G401 (cell line): ENCODE measurements around the gene PAF1. TPM values are rescaled to one million over a fixed set of nuclear protein-coding genes. Genes with fewer than 3 reads are reported as not detected.
A peak's percentile ranks its signal among the peaks of the same experiment; 100 is the strongest.

Experiments
- DNase-seq: peaks from one replicate; pipeline ENCODE4 v3.0.0-alpha.2; 2015; ENCODE audit warnings: low spot score
- in situ Hi-C: cut with HindIII; loops from 2 replicates; pipeline ENCODE4 v1.10.0; 2016; ENCODE audit warnings: low sequenced_read_pairs, mixed read lengths
- total RNA-seq: library from RNA; depleted of rRNA; stranded (reverse); fragments of >200 nt; shearing (Covaris generic); gene quantifications from 2 replicates; pipeline ENCODE4 v1.2.3, GENCODE V29; 2014

The PAF1 gene
- total RNA-seq, 1 experiment from 2014 or later: 61.7 TPM

DNA sequence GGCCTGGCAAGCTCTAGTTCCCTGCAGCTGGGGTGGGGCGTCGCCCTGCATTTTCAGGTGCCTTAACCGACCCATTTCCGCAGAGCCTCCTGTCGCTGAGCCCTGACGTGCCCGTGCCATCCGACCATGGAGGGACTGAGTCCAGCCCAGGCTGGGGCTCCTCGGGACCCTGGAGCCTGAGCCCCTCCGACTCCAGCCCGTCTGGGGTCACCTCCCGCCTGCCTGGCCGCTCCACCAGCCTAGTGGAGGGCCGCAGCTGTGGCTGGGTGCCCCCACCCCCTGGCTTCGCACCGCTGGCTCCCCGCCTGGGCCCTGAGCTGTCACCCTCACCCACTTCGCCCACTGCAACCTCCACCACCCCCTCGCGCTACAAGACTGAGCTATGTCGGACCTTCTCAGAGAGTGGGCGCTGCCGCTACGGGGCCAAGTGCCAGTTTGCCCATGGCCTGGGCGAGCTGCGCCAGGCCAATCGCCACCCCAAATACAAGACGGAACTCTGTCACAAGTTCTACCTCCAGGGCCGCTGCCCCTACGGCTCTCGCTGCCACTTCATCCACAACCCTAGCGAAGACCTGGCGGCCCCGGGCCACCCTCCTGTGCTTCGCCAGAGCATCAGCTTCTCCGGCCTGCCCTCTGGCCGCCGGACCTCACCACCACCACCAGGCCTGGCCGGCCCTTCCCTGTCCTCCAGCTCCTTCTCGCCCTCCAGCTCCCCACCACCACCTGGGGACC is 16.9 kb upstream of the PAF1 start:
- DNase-seq: no peak
- in situ Hi-C loops: no loop called here

- no peak for DNase-seq
- in situ Hi-C loops: no loop called here
Measured at GRCh38 chr19:39407410-39407659, 16.4 kb upstream of the PAF1 start.

GRCh38 chr19:39406656-39407409 is 15.9 kb upstream of the PAF1 start, which contains the start of gene ZFP36:
Gene ZFP36 (plus strand): TSS chr19:39406847. CDS start chr19:39406905, 58 bp downstream.
- in situ Hi-C loops: no loop called here
- peak; percentile 66 for DNase-seq

- in situ Hi-C loops: no loop called here
- DNase-seq: peak; percentile 37
Measured at GRCh38 chr19:39405958-39406655, 15.2 kb upstream of the PAF1 start.

- no peak for DNase-seq
- in situ Hi-C loops: no loop called here
Measured at GRCh38 chr19:39405261-39405957, 14.5 kb upstream of the PAF1 start.

DNA sequence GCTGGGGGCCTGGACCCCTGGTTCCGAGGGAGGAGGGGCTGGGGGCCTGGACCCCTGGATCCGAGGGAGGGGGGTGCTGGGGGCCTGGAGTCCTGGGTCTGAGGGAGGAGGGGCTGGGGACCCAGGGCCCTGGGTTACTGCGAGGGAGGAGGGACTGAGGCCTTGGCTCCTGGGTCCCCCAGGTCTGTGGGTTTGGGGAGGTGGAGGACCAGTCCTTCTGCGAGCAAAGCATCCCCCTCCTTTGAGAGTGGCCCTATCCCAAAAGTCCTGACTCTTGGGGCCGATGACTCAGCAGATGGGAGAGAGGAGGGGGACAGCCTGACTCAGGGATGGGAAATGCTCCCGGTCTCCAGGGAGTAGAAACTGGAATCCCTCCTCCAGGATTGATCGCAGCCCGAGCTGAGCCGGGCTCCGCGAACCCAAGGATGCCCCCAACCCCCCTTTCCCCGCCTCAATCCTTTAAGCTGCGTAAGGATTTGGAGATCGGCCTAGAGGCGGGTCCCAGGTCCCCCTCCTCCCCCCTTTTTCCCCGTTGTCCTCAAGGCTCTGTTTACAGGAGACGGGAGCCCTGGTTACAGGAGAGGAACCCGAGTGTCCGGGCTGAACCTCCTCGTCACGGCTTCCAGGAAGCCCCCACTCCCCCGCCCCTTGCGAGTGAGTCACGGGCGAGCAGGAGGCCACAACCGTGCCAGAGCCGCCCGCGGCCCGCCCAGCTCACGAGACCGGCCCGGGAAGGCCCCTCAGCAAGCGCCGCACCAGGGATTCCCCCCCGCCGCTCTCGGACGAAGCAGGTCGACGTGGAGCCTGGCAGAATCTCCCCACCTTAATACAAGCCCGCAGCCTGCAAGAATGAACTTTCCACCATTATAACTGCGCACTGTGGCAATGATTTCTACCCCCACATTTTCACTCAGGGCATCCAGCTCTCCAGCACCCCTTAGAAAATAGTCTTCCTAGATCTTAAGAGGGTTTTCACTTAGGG is 12.7 kb upstream of the PAF1 start:
- in situ Hi-C loops: no loop called here
- DNase-seq: peak; percentile 72

DNA sequence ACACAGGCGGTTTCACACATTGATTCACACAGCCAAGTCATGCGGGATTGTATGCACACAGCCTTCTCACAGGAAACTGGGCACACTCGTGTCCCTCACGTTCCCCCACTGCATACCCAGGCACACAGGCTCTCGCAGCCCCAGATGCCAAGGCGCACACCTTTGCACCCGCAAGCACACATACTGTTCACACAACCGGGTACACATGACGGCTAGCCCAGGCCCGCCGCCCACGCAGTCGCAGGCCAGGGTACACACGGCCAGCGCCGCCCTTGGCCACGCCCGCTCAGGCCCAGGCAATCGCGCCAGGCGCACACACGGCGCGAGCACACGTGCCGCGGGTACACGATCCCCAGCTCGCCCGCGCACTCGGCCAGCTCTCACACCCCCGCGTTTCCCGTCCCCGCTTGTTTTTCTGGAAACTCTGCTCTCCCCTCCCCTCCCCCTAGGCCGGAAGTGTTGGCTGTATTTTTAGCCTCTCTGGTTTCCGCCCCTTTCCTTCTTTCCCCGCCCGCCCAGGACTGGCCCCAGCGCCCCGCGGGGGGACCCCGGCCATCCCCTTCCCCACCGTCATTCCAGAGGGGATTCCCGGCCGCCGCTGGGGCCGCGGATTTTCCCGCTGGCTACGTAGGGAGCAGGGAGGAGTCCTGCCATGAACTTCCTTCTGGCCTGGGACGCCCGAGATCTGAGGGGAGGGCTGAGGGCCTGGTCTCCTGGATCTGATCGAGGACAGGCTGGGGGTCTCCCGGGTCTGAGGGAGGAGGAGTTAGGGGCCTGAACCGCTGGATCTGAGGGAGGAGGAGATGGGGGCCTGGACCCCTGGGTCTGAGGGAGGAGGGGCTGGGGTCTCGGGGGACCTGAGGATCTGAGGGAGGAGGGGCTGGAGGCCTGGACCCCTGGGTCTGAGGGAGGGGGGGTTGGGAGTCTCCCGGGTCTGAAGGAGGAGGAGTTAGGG is 11.7 kb upstream of the PAF1 start:
- peak; percentile 80 for DNase-seq
- in situ Hi-C loops: no loop called here

DNA sequence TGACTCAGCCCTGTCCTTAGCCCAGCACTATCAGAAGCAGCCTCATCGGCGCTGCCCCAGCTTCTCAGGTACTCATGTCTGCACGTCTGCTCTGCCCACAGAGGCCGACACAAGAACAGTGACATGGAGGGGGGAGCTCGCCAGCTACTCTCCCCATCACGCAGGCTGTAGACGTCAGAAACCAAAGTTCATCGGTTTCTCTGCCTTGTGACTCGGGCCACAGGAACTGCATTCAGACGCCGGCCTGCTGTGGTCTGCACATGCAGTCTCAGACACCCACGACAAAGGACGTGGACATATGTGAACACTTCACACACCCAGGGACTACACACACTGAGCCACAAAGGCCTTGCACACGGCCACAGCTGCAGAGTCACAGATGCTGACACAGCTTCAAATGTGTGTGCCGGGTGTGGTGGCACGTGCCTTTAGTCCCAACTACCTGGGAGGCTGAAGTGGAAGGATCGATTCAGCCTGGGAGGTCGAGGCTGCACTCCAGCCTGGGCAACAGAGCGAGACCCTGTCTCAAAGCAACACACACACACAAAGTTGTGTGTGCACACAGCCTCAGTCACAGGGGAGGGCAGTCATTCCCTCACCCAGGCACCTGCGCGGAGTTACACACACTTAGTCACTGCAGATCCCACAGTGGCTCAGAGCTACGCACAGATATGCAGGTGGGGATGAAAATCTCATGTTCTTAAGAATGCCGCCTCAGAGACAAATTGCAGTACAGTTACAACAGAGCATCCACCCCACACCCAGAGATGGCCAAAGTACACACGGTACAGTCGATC is 10.8 kb upstream of the PAF1 start:
- peak; percentile 26 for DNase-seq
- in situ Hi-C loops: no loop called here

- peak; percentile 15 for DNase-seq
- in situ Hi-C loops: no loop called here
Measured at GRCh38 chr19:39401070-39401548, 10.2 kb upstream of the PAF1 start.

GRCh38 chr19:39400061-39400460 is 9.2 kb upstream of the PAF1 start:
- DNase-seq: no peak
- in situ Hi-C loops: no loop called here

GRCh38 chr19:39399668-39400050 is 8.8 kb upstream of the PAF1 start:
- in situ Hi-C loops: no loop called here
- DNase-seq: no peak

GRCh38 chr19:39398297-39398864 is 7.5 kb upstream of the PAF1 start:
- in situ Hi-C loops: no loop called here
- no peak for DNase-seq

DNA sequence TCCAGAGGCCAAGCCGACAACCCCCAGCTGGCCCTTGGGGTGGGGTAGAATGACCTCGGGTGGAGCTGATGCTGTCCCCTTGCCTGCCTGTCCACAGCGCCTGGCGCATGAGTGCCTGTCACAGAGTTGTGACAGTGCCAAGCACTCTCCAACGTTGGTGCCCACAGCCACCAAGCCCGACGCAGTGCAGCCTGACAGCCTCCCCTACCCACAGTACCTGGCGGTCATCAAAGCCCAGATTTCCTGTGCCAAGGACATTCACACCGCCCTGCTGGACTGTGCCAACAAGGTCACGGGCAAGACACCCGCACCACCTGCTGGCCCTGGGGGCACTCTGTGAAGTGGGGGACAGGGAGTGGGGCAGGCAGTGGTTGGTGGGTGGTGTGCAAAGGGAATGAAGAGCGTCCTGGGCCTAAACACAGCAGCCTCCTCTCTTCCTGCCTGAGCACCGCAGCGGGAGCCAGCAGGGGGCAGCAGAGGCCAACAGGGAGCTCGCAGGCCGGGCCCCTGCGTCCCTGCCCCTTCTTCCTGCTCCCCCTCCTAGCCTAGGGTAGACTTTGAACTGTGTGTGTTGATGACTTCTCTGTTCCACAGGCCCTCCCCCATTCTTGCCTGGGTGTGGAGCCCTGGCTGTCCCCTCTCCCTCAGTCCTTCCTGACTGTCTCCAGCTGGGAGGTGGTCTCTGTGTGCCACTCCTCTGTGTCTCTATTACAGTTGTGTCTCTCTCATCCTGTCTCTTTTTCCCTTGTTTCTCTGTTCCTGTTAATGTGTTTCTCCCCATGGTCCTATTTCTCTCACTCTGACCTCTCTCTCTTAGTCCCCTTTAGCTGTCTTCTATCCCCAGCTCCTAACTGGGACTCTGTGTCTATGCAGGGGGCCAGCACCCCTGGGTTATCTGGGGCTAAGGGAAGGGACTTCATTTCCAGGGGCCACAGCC is 6.7 kb upstream of the PAF1 start:
- DNase-seq: peak; percentile 70
- in situ Hi-C loops: no loop called here

- in situ Hi-C loops: no loop called here
- peak; percentile 85 for DNase-seq
Measured at GRCh38 chr19:39390451-39390750, 505 bp downstream of the PAF1 start.

DNA sequence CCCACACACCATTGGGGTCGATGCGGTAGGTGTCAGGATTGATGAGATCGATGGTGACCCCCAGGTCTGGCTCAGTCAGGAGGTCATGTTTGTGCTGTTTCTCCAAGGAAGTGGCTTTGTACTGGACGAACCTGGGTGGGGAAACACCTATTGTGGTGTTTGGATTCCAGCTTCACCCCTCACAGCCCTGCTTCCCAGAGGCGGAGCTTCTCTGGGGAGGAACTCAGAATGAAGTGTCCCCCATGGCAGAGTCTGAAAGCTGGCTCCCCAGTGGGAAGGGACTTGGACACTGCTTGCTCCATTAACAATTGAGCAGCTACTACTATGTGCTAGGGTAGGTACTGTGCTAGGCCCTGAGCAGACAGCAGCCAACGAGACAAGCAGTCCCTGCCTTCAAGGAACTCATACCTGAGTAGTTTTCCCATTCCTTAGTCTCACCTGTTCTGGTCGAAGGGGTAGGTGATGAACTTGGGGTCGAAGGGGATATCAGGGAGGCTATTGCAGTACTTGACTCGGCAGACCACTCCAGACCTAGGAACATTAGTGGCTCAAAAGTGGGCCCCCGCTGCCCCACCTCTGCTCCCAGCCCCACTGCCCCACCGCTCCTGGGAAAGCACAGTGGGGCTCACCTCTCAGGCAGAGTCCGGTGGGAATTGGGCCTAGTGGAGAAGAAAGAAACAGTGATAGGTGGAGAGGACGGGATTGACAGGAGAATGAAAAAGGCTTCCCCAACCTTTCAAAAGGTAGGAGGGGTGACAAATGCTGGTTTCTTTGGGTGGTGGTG is 1.1 kb downstream of the PAF1 start:
- no peak for DNase-seq
- in situ Hi-C loops: no loop called here
